Mammary epithelial cell (primary cell): ENCODE measurements around the gene PNRC2.

Experiments used
- EZH2 ChIP-seq: IDR thresholded peaks from 2 replicates; pipeline ENCODE4 v1.6.1; 2012; ENCODE audit warnings: low read length, inconsistent platforms, borderline replicate concordance
- TF ChIP-seq, protein P1 (sequence below), 2 donors: IDR thresholded peaks in 1 of 2; conservative IDR thresholded peaks in 1 of 2; 2 replicates each; pipeline ENCODE4 v1.5.1; 2011 to 2012; ENCODE audit warnings: inconsistent platforms in 2 of 2, low read length in 2 of 2, mild to moderate bottlenecking in 2 of 2, control low read depth in 1 of 2, low read depth in 1 of 2; ENCODE audit not compliant: insufficient read depth in 1 of 2; ENCODE audit errors: extremely low read depth in 1 of 2

DNA sequence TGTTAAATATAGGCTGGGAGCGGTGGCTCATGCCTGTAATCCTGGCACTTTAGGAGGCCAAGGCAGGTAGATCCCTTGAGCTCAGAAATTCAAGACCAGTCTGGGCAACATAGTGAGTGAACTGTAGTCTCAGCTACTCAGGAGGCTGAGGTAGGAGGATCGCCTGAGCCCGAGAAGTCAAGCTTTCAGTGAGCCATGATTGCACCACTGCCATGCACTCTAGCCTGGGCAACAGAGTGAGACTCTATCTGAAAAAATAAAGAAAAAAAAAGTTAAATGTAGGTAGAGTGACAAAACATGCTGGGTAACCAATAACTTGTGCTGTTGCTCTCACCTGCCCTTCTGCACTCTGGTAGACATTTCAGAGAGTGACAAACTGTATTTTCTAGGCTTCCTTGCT, 45.5 kb downstream of the PNRC2 start:
- TF ChIP-seq, protein P1, sequence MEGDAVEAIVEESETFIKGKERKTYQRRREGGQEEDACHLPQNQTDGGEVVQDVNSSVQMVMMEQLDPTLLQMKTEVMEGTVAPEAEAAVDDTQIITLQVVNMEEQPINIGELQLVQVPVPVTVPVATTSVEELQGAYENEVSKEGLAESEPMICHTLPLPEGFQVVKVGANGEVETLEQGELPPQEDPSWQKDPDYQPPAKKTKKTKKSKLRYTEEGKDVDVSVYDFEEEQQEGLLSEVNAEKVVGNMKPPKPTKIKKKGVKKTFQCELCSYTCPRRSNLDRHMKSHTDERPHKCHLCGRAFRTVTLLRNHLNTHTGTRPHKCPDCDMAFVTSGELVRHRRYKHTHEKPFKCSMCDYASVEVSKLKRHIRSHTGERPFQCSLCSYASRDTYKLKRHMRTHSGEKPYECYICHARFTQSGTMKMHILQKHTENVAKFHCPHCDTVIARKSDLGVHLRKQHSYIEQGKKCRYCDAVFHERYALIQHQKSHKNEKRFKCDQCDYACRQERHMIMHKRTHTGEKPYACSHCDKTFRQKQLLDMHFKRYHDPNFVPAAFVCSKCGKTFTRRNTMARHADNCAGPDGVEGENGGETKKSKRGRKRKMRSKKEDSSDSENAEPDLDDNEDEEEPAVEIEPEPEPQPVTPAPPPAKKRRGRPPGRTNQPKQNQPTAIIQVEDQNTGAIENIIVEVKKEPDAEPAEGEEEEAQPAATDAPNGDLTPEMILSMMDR (conservative IDR thresholded peaks at IDR 0.05 in 1 of 2, IDR thresholded peaks at IDR 0.05 in 1 of 2; ENCODE audit: extremely low read depth in 1 of 2, insufficient read depth in 1 of 2, low read depth in 1 of 2, low read length in 2 of 2): no peak
- no peak for TF ChIP-seq EZH2
